Stimulated activated CD4-positive, alpha-beta T cell treated with anti-CD3 and anti-CD28 coated beads, Interleukin-15, amount 100 ng/mL, for 24 hours (primary cell): ENCODE results near the gene CHKB.
"Not testable (repeated sequence)": the region's sequence is repeated elsewhere in the genome, so short reads cannot be mapped to it uniquely, and the experiment has no call there.

Source experiments
- DNase-seq: peaks from one replicate; pipeline ENCODE4 v3.0.0-alpha.2; 2020

The CHKB gene

DNA sequence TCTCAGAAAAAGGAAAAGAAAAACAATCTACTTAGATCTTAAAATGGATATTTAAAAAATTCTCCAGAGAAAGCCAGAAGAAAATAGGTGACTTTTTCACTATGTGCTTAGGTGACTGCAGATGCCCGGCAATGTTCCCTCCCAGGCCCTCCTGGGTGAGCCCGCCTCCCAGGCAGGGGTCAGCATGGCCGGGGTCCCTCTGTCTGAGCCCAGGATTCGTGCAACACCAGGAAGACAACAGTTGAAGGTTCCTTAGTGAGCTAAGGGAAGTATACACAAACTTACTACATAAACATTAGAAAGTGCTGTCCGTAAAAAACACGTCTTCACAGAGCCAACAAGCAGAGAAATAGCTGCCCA is 29.5 kb upstream of the CHKB start:
- DNase-seq = no peak

DNA sequence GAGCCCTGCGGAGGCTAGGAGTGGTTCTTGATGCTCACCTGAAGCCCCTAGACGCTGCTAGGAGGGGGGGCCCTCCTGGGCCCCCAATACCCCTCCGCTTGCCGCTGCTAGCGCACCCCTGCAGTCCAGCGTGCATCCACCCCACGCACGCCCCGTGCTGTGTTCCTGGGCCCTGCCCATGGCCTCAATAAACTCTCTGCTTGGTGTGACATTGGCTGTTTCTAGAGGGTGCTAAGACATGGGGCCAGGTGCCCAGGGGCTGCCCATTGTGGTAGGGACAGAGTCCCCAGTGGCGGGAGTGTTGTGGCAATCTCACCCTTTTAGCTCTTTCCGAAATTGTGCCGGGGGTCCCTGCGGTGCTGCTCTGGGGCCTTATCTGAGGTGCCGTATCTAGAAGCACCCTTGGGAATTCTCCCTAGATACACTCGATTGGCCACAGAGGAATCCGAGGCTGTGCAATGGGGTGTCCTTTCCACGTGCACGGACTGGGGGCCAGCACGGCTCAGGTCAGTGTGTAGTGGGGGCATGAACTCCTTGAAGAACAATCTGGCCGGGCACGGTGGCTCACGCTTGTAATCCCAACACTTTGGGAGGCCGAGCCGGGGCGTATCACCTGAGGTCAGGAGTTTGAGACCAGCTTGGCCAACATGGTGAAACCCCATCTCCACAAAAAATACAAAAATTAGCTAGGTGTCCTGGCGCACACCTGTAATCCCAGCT is 28.9 kb upstream of the CHKB start:
- DNase-seq = no peak

- no peak for DNase-seq
These were observed 27.9 kb upstream of the CHKB start for GRCh38 chr22:50610581-50610980.

DNA sequence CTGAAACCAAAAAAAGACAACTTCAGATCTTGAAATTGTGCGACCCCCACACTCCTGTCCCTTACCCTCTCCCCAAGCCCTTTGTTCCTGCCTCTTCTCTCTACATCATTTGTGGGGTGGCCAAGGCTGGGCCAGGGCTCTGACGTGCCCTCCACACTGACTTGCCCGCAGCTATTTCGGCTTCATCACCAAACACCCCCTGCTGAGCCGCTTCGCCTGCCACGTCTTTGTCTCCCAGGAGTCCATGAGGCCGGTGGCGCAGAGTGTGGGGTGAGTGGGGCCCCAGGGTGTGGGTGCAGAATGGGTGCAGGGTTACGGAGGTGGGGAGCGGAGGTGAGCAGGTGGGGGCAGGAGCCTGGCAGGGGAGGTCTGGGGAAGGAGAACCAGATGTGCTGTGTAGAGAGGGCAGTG is 27.4 kb upstream of the CHKB start:
- no peak for DNase-seq

GRCh38 chr22:50609599-50609998 is 26.9 kb upstream of the CHKB start:
- DNase-seq = no peak

- DNase-seq = no peak
These were observed 26.3 kb upstream of the CHKB start for GRCh38 chr22:50608996-50609395.

DNA sequence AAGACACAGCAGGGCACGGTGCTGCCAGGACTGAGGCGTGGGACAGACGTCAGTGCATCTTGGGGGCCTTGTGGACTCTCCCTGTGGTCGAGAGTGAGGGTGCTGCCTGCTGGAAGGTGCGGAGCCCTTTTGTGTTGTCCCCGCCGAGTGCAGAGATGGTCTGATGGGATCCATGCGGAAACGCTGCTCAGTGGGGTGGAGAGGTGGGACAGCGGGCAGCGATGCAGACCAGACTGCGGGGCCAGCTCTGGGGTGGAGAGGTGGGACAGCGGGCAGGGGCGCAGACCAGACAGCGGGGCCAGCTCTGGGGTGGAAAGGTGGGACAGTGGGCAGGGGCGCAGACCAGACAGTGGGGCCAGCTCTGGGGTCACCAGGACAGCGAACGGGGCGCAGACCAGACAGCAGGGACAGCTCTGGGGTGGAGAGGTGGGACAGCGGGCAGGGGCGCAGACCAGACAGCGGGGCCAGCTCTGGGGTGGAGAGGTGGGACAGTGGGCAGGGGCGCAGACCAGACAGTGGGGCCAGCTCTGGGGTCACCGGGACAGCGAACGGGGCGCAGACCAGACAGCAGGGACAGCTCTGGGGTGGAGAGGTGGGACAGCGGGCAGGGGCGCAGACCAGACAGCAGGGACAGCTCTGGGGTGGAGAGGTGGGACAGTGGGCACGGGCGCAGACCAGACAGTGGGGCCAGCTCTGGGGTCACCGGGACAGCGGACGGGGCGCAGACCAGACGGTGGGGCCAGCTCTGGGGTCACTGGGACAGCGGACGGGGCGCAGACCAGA is 25.6 kb upstream of the CHKB start:
- DNase-seq = not testable (repeated sequence)

DNA sequence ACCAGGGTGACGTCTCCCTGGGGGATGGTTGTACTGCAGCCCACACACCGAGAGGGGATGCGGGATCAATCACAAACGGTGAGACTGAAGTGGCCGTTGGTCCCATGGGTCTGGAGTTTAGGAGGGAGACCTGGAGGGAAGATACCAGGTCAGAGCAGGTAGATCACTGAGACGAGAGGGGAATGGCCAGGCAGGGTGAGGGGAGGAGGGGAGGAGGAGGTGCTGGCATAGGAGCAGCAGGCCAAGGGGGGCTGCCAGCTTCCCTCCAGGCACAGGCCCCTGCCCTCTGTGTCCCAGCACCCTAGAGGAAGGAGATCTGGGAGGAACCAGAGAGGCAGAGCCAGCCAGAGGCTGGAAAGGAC is 25.0 kb upstream of the CHKB start:
- no peak for DNase-seq

DNA sequence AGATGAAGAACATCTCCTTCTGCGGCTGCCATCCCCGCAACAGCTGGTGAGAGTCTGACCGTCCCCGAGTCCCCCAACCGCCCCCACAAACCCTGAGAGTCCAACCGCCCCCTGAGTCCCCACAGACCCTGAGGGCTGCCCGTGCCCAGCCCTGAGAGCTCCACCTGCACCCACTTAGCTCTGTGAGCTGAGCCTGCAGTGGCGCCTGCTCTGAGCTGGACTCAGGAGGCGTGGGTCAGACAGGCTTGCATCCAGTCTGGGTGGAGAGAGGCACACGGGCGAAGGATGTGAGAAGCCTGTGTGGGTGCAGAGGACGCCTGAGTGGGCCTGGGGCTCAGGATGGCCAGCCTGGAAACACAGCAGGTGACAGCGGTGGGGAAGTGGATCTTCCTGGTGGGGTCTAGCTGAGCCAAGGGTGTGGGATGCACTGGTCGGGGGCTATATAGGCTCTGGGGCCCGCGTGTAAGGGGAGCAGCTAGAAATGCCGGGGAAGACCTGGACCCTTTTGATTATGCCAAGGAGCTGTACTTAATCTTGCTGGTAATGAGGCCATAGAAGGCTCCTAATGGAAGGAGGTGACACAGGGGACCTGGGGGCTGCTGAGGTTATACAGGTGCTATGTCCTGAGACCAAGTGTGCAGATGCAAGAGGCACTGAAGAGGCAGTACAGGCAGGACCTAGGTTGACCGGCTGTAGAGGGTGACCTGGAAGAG is 24.5 kb upstream of the CHKB start:
- DNase-seq = no peak

DNA sequence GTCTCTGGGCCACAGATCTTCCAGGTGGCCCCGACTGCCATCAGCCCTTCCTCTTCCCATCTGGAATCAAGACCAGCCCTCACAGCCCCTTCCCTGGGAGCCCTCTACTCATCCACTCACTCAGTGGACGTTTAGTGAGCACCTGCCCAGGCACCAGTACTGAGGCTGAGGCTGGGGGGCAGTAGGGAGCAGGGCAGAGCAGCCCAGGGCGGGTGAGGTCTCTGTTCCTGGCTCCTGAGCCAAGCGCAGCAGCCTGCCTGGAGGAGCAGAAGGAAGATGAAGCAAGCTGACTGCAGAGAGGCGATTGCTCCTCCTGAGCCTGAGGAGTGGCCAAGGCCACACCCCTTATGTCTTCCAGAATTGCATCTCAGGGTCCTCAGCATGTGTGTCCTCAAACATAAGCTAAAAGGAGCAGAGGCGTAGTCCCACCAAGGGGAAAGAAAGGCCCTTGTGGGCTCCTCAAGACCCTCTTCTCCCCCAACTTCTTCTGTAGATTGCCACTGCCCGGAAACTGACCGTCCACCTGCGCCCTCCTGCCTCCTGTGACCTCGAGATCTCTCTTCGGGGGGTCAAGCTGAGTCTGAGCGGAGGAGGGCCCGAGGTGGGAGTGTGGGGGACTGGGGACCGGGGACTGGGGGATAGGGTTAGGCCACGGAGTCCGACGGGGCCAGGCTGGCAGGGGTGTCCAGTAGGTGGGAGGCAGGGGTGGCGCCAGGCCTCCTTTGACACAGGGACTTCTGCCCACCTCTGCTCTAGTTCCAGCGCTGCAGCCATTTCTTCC is 23.7 kb upstream of the CHKB start:
- DNase-seq = no peak

- DNase-seq = no peak
These were observed 23.0 kb upstream of the CHKB start for GRCh38 chr22:50605613-50606074.

- DNase-seq = no peak
These were observed 22.5 kb upstream of the CHKB start for GRCh38 chr22:50605002-50605612.

GRCh38 chr22:50604256-50605001 is 21.8 kb upstream of the CHKB start:
- DNase-seq = no peak

- DNase-seq = no peak
These were observed 21.0 kb upstream of the CHKB start for GRCh38 chr22:50603511-50604255.

GRCh38 chr22:50602338-50602700 is 19.7 kb upstream of the CHKB start:
- no peak for DNase-seq

DNA sequence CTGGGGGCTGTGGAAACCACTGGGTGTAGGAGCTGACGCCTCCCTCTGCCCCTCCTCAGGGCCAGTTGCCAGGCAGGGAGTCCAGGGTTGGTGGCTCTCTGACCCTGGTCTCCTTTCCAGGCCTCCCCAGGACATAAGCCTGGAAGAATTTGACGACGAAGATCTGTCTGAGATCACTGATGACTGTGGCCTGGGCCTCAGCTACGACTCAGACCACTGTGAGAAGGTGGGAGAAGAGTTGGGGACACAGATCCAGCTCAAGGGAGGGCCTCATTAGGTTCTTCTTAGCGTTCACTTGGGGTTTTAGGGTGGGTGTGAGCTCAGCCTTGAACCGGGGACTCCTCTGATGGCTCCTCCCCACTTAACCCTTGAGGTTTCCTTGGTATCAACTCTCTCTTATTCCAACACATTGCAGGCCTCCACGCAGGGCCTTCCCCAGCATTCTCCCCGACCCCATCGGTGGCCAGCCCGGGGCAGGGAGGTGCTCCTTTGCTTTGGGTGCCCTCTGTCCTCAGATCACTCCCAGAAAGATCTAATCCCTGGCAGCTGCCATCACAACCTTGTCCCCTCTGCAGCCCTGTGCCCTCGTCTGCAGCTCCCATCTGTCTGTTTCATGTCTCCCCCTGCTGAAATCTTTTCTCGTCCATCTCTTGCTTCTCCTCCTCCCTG is 19.2 kb upstream of the CHKB start:
- DNase-seq = no peak

DNA sequence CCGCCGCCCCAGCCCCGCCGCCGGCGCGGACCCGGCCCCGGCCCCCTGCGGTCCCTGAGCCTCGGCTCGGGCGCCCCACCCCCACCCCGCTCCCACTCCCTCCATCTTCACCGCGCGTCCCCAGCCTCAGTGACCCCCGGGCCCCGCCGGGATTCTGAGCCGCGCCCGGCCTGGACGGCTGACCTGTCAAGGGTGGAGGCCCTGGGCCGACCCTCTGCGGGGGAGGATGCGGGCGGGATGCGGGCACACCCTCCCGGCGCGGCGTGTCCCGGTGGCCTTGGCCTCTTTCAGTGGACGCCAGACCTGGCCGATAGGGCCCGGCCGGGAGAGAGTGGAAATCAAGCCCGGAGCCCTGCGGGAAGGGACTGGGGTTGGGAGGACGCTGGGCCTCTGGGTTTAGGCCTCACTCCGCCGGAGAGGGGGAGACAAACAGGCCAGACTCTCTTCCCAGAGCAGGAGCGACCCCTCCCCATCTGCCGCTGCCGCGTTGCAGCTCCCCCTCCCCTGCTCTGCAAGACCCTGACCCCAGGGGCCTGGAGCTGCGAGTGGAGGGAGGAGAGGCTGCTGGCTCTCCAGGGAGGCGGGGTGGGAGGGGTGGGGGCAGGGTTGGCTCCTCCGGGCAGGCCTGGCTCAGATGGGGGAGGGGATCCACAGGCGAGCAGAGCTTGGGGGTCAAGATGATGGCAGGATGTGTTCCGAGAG is 18.5 kb upstream of the CHKB start:
- no peak for DNase-seq

DNA sequence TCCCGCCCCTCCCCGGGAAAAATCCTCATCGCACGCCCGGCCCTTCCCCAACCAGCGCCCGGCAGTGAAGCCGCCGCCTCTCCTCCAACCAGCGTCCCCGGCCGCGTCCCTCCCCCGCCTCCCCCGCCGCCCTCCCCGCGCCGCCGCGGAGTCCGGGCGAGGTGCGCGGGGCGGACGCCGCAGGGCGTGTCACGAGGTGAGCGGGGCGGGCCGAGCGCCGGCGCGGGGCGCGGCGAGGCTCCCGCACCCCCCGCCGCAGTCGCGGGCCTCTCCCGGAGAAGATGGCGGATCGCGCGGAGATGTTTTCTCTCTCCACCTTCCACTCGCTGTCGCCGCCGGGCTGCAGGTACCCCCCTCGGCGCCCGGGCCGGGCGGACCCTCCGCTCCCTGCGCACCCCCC is 17.9 kb upstream of the CHKB start, which contains the start of gene MAPK8IP2:
Gene MAPK8IP2, plus strand, starts transcription at position 256 of the 400 bp plus-strand sequence. Its CDS starts 26 bp downstream, at position 282.
- peak; percentile 30 for DNase-seq

- peak; percentile 67 for DNase-seq
These were observed 17.3 kb upstream of the CHKB start for GRCh38 chr22:50599816-50600455.
